BJ (cell line): ENCODE measurements around the gene OPRM1. TPM values are rescaled to one million over a fixed set of nuclear protein-coding genes. Genes with fewer than 3 reads are reported as not detected.

Experiments
- CTCF ChIA-PET: fragments of 350-600 bp; formaldehyde crosslinking; extraction: SDS; loops from one replicate; lab custom pipeline; 2021; ENCODE audit warnings: antibody characterized with exemption, inconsistent platforms; lab: Yijun Ruan, JAX
- POLR2A ChIA-PET: fragments of 300-600 bp; sonication (Branson Sonifier 250); formaldehyde crosslinking; extraction: SDS; loops from one replicate; lab custom pipeline; 2021; ENCODE audit warnings: antibody characterized with exemption; lab: Charles Lee
- DNase-seq: peaks from one replicate; pipeline ENCODE4 v3.0.0-alpha.2; 2011; ENCODE audit warnings: low read depth
- H3K27me3 ChIP-seq: 2 replicates; pipeline ENCODE4 v1.6.0; 2011; ENCODE audit warnings: low read length; ENCODE audit not compliant: control insufficient read depth, insufficient read depth
- H3K36me3 ChIP-seq: 2 replicates; pipeline ENCODE4 v1.5.1; 2011; ENCODE audit warnings: low read length; ENCODE audit not compliant: control insufficient read depth, insufficient read depth
- H3K4me3 ChIP-seq: 2 replicates; pipeline ENCODE4 v1.5.1; 2011; ENCODE audit warnings: low read depth, mild to moderate bottlenecking, control low read depth, low read length
- CTCF ChIP-seq: IDR thresholded peaks from 2 replicates; pipeline ENCODE4 v1.5.1; 2011; ENCODE audit warnings: low read depth, mild to moderate bottlenecking, control low read depth, inconsistent platforms, low read length, moderate library complexity; ENCODE audit not compliant: insufficient read depth
- polyA plus RNA-seq: library from polyadenylated mRNA; depleted of rRNA; stranded (reverse); fragments of >200 nt; gene quantifications from 2 replicates; pipeline ENCODE4 v1.2.3, GENCODE V29; 2011

OPRM1 gene
- polyA plus RNA-seq, 1 experiment, result not detected

GRCh38 chr6:154164397-154164796 is 125.4 kb downstream of the OPRM1 start:
- TF ChIP-seq CTCF, result no peak
- DNase-seq, result no peak
- Histone ChIP-seq H3K4me3 (no peak overlapping the region), H3K36me3 (no peaks in the 10 kb centered on the region), H3K27me3 (no peaks in the 10 kb centered on the region)
- ChIA-PET CTCF (interaction anchor here (0.7 to 2.3 kb wide), 3 partner anchors 10 to 197 kb away, joined by 3 to 13 read pairs (median 3); no protein-coding TSS in a partner anchor), POLR2A (no interaction called here)

DNA sequence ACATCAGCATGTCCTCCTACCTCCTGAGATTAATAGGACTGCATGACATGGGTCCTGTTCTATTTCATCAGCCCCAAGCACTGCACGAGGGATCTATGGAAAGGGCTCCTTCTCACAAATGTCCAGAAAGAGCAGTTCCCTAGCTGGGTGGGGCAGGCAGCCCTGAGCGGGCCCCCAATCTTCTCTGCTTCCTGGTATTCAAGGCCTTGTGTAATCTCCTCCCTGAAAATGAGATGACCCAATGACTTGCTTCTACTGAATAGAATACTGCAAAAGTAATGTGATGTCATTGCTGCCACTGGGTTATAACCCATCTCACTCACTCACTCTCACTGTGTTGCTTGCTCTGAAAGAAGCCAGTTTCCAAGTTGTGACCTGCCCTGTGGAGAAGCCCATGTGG is 126.4 kb downstream of the OPRM1 start:
- POLR2A ChIA-PET, result no interaction called here
- no peak for TF ChIP-seq CTCF
- H3K4me3 ChIP-seq, result no peak overlapping the region
- CTCF ChIA-PET, result interaction anchor here (0.6 to 2.3 kb wide), 2 partner anchors 11 to 216 kb away, joined by 3 to 13 read pairs; no protein-coding TSS in a partner anchor
- no peak for DNase-seq
- no peaks in the 10 kb centered on the region for H3K36me3 ChIP-seq
- H3K27me3 ChIP-seq, result no peaks in the 10 kb centered on the region

DNA sequence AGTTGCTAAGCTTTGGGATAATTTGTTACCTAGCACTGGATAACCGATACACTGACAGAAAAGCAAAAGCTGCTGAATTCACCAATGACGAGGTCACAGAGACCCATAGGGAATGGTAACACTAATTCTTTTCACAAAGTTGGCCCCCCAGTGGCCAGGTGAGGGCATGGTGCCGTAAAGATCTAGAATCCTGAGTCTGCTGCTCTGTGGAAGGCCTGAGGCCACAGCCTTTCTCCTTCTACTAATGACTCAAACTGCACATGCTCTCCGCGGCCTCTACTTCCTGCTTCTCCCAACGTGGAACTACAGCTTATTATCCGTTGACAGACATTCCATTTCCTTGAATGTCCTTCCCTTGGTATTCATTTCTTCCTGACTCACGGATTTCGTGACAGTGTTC is 127.1 kb downstream of the OPRM1 start:
- no peak overlapping the region for H3K4me3 ChIP-seq
- TF ChIP-seq CTCF, result no peak
- DNase-seq, result no peak
- CTCF ChIA-PET, result interaction anchor here (2.3 kb wide), 1 partner anchor 12 kb away, joined by 13 read pairs; no protein-coding TSS in a partner anchor
- H3K36me3 ChIP-seq, result no peaks in the 10 kb centered on the region
- no peaks in the 10 kb centered on the region for H3K27me3 ChIP-seq
- POLR2A ChIA-PET, result no interaction called here

- no peak for TF ChIP-seq CTCF
- Histone ChIP-seq H3K36me3 (no peaks in the 10 kb centered on the region), H3K4me3 (no peak overlapping the region), H3K27me3 (no peaks in the 10 kb centered on the region)
- ChIA-PET POLR2A (no interaction called here), CTCF (interaction anchor here (0.6 to 1.1 kb wide), 2 partner anchors 13 to 1190 kb away, joined by 3 to 4 read pairs; no protein-coding TSS in a partner anchor)
- DNase-seq, result no peak
Observed at GRCh38 chr6:154167126-154167525, 128.1 kb downstream of the OPRM1 start.

DNA sequence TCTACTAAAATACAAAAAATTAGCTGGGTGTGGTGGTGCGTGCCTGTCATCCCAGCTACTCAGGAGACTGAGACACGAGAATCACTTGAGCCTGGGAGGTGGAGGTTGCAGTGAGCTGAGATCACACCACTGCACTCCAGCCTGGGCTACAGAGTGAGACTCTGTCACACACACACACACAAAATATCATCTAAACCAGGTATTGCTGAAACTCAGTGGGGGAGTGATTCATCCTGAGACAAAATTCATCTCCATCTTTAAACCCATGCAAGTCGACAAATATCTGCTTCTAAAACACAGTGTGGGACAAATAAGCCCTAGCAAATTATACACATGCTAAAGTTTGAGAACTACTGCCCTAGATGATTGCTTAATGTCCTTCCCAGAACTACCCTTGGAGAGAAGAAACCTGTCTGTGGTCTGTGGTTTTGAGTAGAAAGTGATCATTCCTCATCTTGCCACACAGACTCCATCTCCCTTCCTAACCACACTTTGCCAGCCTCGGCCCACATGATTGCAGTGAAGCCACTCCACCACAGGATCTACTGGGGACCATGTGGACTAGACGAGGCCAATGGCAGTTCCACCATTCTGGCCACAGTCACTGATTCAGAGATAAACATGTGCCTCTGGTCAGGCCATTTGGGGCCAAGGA is 130.3 kb downstream of the OPRM1 start:
- ChIA-PET CTCF (no interaction called here), POLR2A (no interaction called here)
- no peak for DNase-seq

More for the DNA sequence above, 130.3 kb downstream of the OPRM1 start:
- Histone ChIP-seq H3K27me3 (no peaks in the 10 kb centered on the region), H3K36me3 (no peaks in the 10 kb centered on the region), H3K4me3 (no peak overlapping the region)
- no peak for TF ChIP-seq CTCF
